MM.1S (cell line): Measurements from ENCODE around the gene KYNU.

Experiments
- DNase-seq: peaks from one replicate; pipeline ENCODE4 v3.0.0-alpha.2; 2015
- H2AFZ ChIP-seq: fragments of 300-600 bp; sonication (generic); 2 replicates; pipeline ENCODE4 v1.6.0; 2016; ENCODE audit warnings: antibody characterized with exemption, low read length
- H3F3A ChIP-seq: fragments of 300-600 bp; sonication (generic); 2 replicates; pipeline ENCODE4 v1.6.1; 2016; ENCODE audit warnings: mild to moderate bottlenecking, antibody characterized with exemption, low read length, moderate library complexity, mixed read lengths; ENCODE audit not compliant: insufficient read depth
- H3K27ac ChIP-seq: fragments of 300-600 bp; sonication (generic); 2 replicates; pipeline ENCODE4 v1.5.1; 2016; ENCODE audit warnings: mild to moderate bottlenecking, low read length
- H3K27me3 ChIP-seq: fragments of 300-600 bp; sonication (generic); replicated peaks from 2 replicates; pipeline ENCODE4 v1.6.0; 2016; ENCODE audit warnings: low read length; ENCODE audit not compliant: insufficient read depth
- H3K36me3 ChIP-seq: fragments of 300-600 bp; sonication (generic); replicated peaks from 2 replicates; pipeline ENCODE4 v1.6.1; 2016; ENCODE audit warnings: mild to moderate bottlenecking, low read length, mixed read lengths; ENCODE audit not compliant: insufficient read depth
- H3K4me1 ChIP-seq: fragments of 300-600 bp; sonication (generic); 2 replicates; pipeline ENCODE4 v1.6.1; 2016; ENCODE audit warnings: low read length, mixed read lengths
- H3K4me2 ChIP-seq: fragments of 300-600 bp; sonication (generic); 2 replicates; pipeline ENCODE4 v1.6.0; 2016; ENCODE audit warnings: low read depth, low read length
- H3K4me3 ChIP-seq: fragments of 300-600 bp; sonication (generic); 2 replicates; pipeline ENCODE4 v1.5.1; 2016; ENCODE audit warnings: low read length, mixed read lengths
- H3K79me2 ChIP-seq: fragments of 300-600 bp; sonication (generic); 2 replicates; pipeline ENCODE4 v1.6.1; 2016; ENCODE audit warnings: mixed run types, low read length, mixed read lengths
- H3K9ac ChIP-seq: fragments of 300-600 bp; sonication (generic); 2 replicates; pipeline ENCODE4 v1.6.1; 2016; ENCODE audit warnings: low read length, mixed read lengths
- H3K9me2 ChIP-seq: fragments of 300-600 bp; sonication (generic); replicated peaks from 2 replicates; pipeline ENCODE4 v1.6.1; 2016; ENCODE audit warnings: mild to moderate bottlenecking, low read length, mixed read lengths; ENCODE audit not compliant: insufficient read depth
- H3K9me3 ChIP-seq: fragments of 300-600 bp; sonication (generic); replicated peaks from 2 replicates; pipeline ENCODE4 v1.6.1; 2016; ENCODE audit warnings: mild to moderate bottlenecking, low read length, mixed read lengths; ENCODE audit not compliant: insufficient read depth
- H4K20me1 ChIP-seq: fragments of 300-600 bp; sonication (generic); 2 replicates; pipeline ENCODE4 v1.6.1; 2016; ENCODE audit warnings: mild to moderate bottlenecking, low read length, moderate library complexity, mixed read lengths; ENCODE audit not compliant: insufficient read depth
- CTCF ChIP-seq: fragments of 300-600 bp; sonication (generic); IDR thresholded peaks from 2 replicates; pipeline ENCODE4 v1.5.1; 2016; ENCODE audit warnings: antibody characterized with exemption, low read length, mixed read lengths
- EZH2 ChIP-seq: fragments of 300-600 bp; sonication (generic); optimal IDR thresholded peaks from 2 replicates; pipeline ENCODE3; 2017; ENCODE audit warnings: low read depth, mild to moderate bottlenecking, antibody characterized with exemption, low read length, mixed read lengths
- EZH2phosphoT487 ChIP-seq: fragments of 300-600 bp; sonication (generic); IDR thresholded peaks from 2 replicates; pipeline ENCODE4 v1.6.1; 2018; ENCODE audit warnings: antibody characterized with exemption, low read length

KYNU gene

GRCh38 chr2:142877216-142877838 is at the start of gene KYNU:
TSS of gene KYNU (plus strand) at chr2:142877664. CDS start at chr2:142885368, 7,704 bp downstream.
- no peaks in the 10 kb centered on the region for H3K79me2 ChIP-seq
- H3K4me1 ChIP-seq = no peaks in the 10 kb centered on the region
- no peak within 1 kb of the TSS for H3K9ac ChIP-seq
- H3K9me3 ChIP-seq = no peaks in the 10 kb centered on the region
- no peak within 1 kb of the TSS for H2AFZ ChIP-seq
- no peaks in the 10 kb centered on the region for H3K9me2 ChIP-seq
- H3K27ac ChIP-seq = no peak within 1 kb of the TSS
- DNase-seq = no peak
- no peaks in the 10 kb centered on the region for H3F3A ChIP-seq
- no peak within 1 kb of the TSS for H3K4me2 ChIP-seq
- H3K4me3 ChIP-seq = no peak within 1 kb of the TSS
- no peaks in the 10 kb centered on the region for H3K27me3 ChIP-seq
- H3K36me3 ChIP-seq = no peaks in the 10 kb centered on the region
- H4K20me1 ChIP-seq = no peaks in the 10 kb centered on the region
- TF ChIP-seq EZH2phosphoT487 = no peak
- TF ChIP-seq CTCF = no peak
- no peak for TF ChIP-seq EZH2

- no peaks in the 10 kb centered on the region for H3F3A ChIP-seq
- H3K27ac ChIP-seq = no peak overlapping the region
- no peak overlapping the region for H3K4me2 ChIP-seq
- H3K9me3 ChIP-seq = no peaks in the 10 kb centered on the region
- H3K27me3 ChIP-seq = no peaks in the 10 kb centered on the region
- no peaks in the 10 kb centered on the region for H3K36me3 ChIP-seq
- H3K79me2 ChIP-seq = no peaks in the 10 kb centered on the region
- H4K20me1 ChIP-seq = no peaks in the 10 kb centered on the region
- no peaks in the 10 kb centered on the region for H3K4me1 ChIP-seq
- no peak overlapping the region for H2AFZ ChIP-seq
- no peak overlapping the region for H3K9ac ChIP-seq
- DNase-seq = no peak
- H3K9me2 ChIP-seq = no peaks in the 10 kb centered on the region
- H3K4me3 ChIP-seq = no peak overlapping the region
- TF ChIP-seq EZH2phosphoT487 (no peak), EZH2 (no peak), CTCF (no peak)
Observed at GRCh38 chr2:142834021-142834420, 43.4 kb upstream of the KYNU start.

DNA sequence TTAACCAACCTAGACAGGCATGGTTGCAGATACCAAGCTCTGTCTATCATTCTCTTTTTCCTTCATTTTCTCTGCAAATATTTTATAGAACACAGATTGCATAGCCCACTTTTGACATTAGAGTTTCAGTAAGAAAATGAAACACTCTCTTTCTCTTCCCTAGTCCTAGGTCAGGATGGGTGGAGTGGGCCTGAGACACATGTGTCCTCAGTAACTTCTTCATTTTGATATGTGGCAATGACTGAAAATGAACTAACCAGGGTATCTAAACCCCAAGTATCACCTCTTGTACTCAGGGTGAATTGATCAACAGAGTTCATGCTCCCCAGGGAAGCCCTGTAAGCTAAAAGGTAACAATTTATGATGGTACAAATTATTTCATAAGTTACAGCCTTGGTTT is 37.0 kb upstream of the KYNU start:
- Histone ChIP-seq H3K4me3 (no peak overlapping the region), H3K4me1 (no peaks in the 10 kb centered on the region), H3K79me2 (no peaks in the 10 kb centered on the region), H3F3A (no peaks in the 10 kb centered on the region), H3K27me3 (no peaks in the 10 kb centered on the region), H3K36me3 (no peaks in the 10 kb centered on the region), H3K27ac (no peak overlapping the region), H2AFZ (no peak overlapping the region), H3K9me3 (no peaks in the 10 kb centered on the region), H3K9me2 (no peaks in the 10 kb centered on the region), H3K9ac (no peak overlapping the region), H3K4me2 (no peak overlapping the region), H4K20me1 (no peaks in the 10 kb centered on the region)
- TF ChIP-seq EZH2 (no peak), CTCF (no peak), EZH2phosphoT487 (no peak)
- DNase-seq = no peak
